Measurements from ENCODE around the gene MRAP. TPM values are rescaled to one million over a fixed set of nuclear protein-coding genes. Genes with fewer than 3 reads are reported as not detected.

Gene MRAP
- total RNA-seq, 1 donor from 2014 or later, result 0.46 TPM

DNA sequence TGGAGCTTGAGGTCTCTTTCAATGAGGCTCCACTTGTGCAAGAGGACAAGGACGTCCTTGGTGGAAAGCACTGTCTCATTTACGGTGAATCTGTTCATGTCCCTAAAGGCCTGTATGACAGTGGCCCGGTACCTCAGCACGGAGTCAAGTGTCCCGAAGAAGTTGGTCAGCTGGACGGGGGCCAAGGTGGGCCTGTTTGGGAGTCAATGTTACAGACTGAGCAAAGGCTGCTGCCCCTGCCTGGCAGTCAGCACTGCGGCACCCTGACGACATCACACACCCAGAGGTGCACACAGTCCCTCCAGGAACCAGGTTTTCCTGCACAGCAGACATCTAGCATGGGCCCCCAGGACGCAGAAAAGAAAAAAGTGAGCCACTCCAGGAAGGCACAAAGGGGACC, 19.1 kb downstream of the MRAP start:
- no peak for TF ChIP-seq CTCF (IDR thresholded peaks at IDR 0.05)
- DNase-seq (no peak), ATAC-seq (no peak)
- Histone ChIP-seq H3K27me3 (no peaks in the 10 kb centered on the region), H3K4me3 (no peak overlapping the region), H3K36me3 (peaks cover 98% of the 10 kb centered on the region), H3K4me1 (no peaks in the 10 kb centered on the region), H3K27ac (no peak overlapping the region), H3K9me3 (no peaks in the 10 kb centered on the region)
- intact Hi-C loops (cut with DNase I), result no loop called here

DNA sequence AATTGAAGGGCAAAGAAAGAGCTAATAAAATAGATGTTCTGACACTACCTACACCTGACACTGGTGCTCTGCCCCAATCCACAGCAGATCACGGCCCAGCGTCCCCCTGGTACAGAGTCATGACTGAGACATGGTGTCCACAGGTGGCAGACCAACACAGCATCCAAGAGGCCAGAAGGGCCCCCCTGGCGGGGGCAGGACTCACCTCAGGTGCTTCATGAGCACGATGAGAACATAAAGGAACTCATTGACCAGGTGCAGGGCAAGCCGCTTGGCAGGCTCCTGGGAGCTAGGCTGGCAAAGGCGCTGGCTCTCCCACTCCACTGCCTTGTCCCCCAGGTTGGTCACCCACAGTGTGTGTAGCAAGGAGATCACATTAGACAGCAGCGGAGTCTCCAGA, 20.4 kb downstream of the MRAP start:
- ATAC-seq, result no peak
- peaks cover 99% of the 10 kb centered on the region for H3K36me3 ChIP-seq
- intact Hi-C loops (cut with DNase I), result no loop called here

DNA sequence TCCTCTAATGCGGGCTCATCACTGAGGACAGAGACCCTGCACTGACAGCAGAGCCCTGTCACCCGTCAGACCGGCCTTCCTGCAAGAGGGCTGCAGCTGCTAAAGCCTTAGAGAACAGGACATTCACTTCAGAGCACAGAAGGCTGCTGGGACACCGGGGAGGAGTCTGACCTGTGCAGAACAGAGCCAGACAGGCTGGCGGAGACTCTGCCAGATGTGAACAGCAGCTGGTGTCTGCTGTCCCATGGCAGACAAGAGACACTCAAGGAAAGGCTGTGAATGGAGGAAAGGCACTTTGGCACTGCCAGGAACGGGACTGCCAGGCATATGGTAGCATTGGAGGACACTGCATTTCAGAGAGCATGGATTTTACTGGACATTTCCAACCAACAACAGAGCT, 21.4 kb downstream of the MRAP start:
- H3K9me3 ChIP-seq, result no peaks in the 10 kb centered on the region
- DNase-seq, result no peak
- intact Hi-C loops (cut with DNase I), result no loop called here
- no peaks in the 10 kb centered on the region for H3K4me1 ChIP-seq
- H3K27ac ChIP-seq, result no peak overlapping the region
- no peak for TF ChIP-seq CTCF (IDR thresholded peaks at IDR 0.05)
- H3K4me3 ChIP-seq, result no peak overlapping the region
- H3K27me3 ChIP-seq, result no peaks in the 10 kb centered on the region
- H3K36me3 ChIP-seq, result peaks cover 100% of the 10 kb centered on the region
- ATAC-seq, result no peak

More for the DNA sequence above, 20.4 kb downstream of the MRAP start:
- no peaks in the 10 kb centered on the region for H3K4me1 ChIP-seq
- H3K27me3 ChIP-seq, result no peaks in the 10 kb centered on the region
- DNase-seq, result no peak
- no peak overlapping the region for H3K4me3 ChIP-seq
- no peak for TF ChIP-seq CTCF (IDR thresholded peaks at IDR 0.05)
- H3K9me3 ChIP-seq, result no peaks in the 10 kb centered on the region
- H3K27ac ChIP-seq, result no peak overlapping the region

DNA sequence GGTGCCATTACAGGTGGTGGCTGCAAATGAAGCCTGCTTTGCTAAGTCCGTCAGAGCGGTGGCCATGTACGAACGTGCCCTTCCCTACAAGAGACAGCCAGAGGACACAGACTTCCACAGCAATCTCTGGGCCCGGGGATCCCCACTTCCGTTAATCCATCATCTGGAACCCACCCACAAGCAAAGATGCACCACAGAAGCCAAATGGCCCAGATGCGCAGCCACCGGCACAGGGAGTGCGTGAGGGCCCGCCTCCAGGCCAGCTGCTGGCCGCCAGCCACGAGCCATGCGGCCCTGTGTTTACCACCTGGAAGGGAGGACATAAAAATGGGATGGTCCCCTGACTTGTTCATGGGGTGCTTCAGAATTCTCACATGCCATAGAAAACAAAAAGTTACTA, 22.1 kb downstream of the MRAP start:
- no peaks in the 10 kb centered on the region for H3K9me3 ChIP-seq
- no peaks in the 10 kb centered on the region for H3K27me3 ChIP-seq
- H3K27ac ChIP-seq, result no peak overlapping the region
- intact Hi-C loops (cut with DNase I), result no loop called here
- H3K4me3 ChIP-seq, result no peak overlapping the region
- TF ChIP-seq CTCF (IDR thresholded peaks at IDR 0.05), result no peak
- ATAC-seq (no peak), DNase-seq (no peak)
- no peaks in the 10 kb centered on the region for H3K4me1 ChIP-seq
- peaks cover 98% of the 10 kb centered on the region for H3K36me3 ChIP-seq

DNA sequence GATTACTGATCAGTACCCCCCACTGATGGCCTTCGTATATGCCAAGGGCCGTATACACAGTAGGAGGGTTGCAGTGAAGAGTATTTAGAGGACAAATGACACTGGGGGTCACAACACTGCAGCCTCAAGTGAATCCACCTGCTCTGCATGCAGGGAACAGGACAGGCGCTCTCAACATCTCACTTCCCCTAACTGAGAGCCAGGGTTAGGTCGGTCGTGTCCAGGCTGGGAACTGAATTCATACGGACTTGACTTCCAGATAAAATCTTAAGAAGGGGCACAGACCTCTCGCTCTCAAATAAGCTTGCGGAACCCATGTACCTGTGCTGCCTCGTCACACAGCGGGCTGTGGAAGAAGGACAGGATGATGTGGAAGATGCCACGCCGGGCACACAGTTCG, 22.8 kb downstream of the MRAP start:
- Histone ChIP-seq H3K9me3 (no peaks in the 10 kb centered on the region), H3K4me1 (no peaks in the 10 kb centered on the region), H3K27ac (no peak overlapping the region), H3K36me3 (peaks cover 94% of the 10 kb centered on the region), H3K27me3 (no peaks in the 10 kb centered on the region), H3K4me3 (no peak overlapping the region)
- DNase-seq (no peak), ATAC-seq (no peak)
- TF ChIP-seq CTCF (IDR thresholded peaks at IDR 0.05), result no peak
- intact Hi-C loops (cut with DNase I), result no loop called here

DNA sequence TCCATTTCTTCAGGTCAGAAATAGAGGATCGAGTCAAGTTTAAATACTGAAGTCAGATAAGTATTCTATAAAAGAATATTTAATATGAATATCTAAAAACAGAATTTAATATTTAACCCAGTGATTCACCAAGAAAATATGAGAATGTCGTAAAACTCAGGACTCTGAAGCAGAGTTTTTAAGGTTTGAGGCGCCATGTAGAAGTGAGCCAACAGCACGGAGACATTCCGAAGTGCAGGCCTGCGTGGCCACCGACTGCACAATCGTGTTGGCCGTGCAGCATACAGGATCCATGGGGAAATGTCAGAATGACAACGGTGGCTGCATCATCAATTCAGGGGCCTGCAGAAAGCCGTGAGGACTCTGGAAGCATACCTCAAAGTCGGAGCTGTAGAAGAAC, 23.4 kb downstream of the MRAP start:
- DNase-seq, result no peak

More for the DNA sequence above, 23.4 kb downstream of the MRAP start:
- H3K27ac ChIP-seq, result no peak overlapping the region
- no peaks in the 10 kb centered on the region for H3K27me3 ChIP-seq
- TF ChIP-seq CTCF (IDR thresholded peaks at IDR 0.05), result no peak
- no peak for ATAC-seq
- peaks cover 90% of the 10 kb centered on the region for H3K36me3 ChIP-seq
- H3K4me3 ChIP-seq, result no peak overlapping the region
- H3K4me1 ChIP-seq, result no peaks in the 10 kb centered on the region
- H3K9me3 ChIP-seq, result no peaks in the 10 kb centered on the region
- intact Hi-C loops (cut with DNase I), result no loop called here
